ENCODE data around the gene MFSD8.
"Not testable (repeated sequence)": the region's sequence is repeated elsewhere in the genome, so short reads cannot be mapped to it uniquely, and the experiment has no call there.

The MFSD8 gene

DNA sequence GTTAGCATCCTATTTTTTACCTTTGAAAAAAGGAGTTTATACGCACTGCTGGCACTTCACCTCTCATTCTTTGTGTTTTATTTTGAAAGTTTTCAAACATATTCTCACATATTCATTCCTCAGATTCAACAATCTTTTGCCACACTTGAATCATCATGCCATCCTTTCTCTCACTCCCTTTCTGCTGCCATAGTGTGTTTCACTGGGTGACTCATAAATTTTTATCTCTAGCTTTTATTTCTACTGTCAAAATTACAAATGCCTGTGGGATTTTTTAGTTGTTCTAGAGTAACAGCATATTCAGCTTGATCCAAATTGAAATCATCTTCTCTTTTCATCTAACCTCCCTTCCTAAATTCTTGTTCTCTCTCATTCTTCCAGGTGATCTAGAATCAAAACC, 28.0 kb downstream of the MFSD8 start:
- TF ChIP-seq, protein P1, sequence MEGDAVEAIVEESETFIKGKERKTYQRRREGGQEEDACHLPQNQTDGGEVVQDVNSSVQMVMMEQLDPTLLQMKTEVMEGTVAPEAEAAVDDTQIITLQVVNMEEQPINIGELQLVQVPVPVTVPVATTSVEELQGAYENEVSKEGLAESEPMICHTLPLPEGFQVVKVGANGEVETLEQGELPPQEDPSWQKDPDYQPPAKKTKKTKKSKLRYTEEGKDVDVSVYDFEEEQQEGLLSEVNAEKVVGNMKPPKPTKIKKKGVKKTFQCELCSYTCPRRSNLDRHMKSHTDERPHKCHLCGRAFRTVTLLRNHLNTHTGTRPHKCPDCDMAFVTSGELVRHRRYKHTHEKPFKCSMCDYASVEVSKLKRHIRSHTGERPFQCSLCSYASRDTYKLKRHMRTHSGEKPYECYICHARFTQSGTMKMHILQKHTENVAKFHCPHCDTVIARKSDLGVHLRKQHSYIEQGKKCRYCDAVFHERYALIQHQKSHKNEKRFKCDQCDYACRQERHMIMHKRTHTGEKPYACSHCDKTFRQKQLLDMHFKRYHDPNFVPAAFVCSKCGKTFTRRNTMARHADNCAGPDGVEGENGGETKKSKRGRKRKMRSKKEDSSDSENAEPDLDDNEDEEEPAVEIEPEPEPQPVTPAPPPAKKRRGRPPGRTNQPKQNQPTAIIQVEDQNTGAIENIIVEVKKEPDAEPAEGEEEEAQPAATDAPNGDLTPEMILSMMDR (IDR thresholded peaks at IDR 0.05; ENCODE audit: poor library complexity, severe bottlenecking), result no peak
- H3K36me3 ChIP-seq (ENCODE audit: low read depth), result peaks cover 30% of the 10 kb centered on the region
- H3K4me1 ChIP-seq (ENCODE audit: insufficient read depth, poor library complexity, severe bottlenecking), result peaks cover 3% of the 10 kb centered on the region
- H3K4me3 ChIP-seq (ENCODE audit: severe bottlenecking), result no peak overlapping the region
- ATAC-seq (ENCODE audit: low read depth) (no peak), DNase-seq (ENCODE audit: low spot score) (no peak)
- H3K27ac ChIP-seq (ENCODE audit: poor library complexity, severe bottlenecking), result no peak overlapping the region
- no peaks in the 10 kb centered on the region for H3K9me3 ChIP-seq (ENCODE audit: severe bottlenecking)
- no peaks in the 10 kb centered on the region for H3K27me3 ChIP-seq (ENCODE audit: insufficient read depth, poor library complexity, severe bottlenecking)

DNA sequence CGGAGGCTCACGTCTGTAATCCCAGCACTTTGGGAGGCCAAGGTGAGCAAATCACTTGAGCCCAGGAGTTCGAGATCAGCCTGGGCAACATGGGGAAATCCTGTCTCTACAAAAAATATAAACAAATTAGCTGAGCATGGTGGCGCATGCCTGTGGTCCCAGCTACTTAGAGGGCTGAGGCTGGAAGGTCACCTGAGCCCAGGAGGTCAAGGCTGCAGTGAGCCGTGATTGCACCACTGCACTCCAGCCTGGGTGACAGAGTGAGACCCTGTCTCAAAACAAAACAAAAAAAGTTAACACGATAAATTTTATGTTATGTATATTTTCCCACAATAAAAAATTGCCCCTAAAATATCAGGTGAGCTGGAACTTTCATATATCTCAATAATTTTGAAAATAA, 33.1 kb downstream of the MFSD8 start:
- not testable (repeated sequence) for H3K4me1 ChIP-seq (ENCODE audit: insufficient read depth, poor library complexity, severe bottlenecking); DNase-seq (ENCODE audit: low spot score); H3K27me3 ChIP-seq (ENCODE audit: insufficient read depth, poor library complexity, severe bottlenecking); ATAC-seq (ENCODE audit: low read depth); H3K27ac ChIP-seq (ENCODE audit: poor library complexity, severe bottlenecking); H3K9me3 ChIP-seq (ENCODE audit: severe bottlenecking); H3K4me3 ChIP-seq (ENCODE audit: severe bottlenecking)
- H3K36me3 ChIP-seq (ENCODE audit: low read depth), result peaks cover 24% of the 10 kb centered on the region

DNA sequence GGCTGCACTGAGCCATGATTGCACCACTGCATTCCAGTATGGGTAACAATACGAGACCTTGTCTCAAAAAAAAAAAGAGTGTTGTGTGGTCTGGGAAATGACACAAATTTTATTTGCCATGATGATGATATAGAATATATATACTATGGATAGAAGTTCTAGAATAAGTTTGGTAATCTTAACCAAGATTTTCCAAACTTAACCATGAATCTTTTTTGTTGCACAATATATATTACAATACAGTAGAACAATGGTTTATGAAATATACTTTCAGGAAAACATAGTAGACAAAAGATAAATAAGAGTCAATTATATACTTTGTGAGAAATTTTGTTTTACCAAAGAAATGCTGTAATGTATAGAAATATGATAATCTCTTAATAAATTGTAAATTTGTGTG, 34.8 kb downstream of the MFSD8 start:
- no peak overlapping the region for H3K27ac ChIP-seq (ENCODE audit: poor library complexity, severe bottlenecking)
- H3K4me3 ChIP-seq (ENCODE audit: severe bottlenecking), result no peak overlapping the region
- H3K4me1 ChIP-seq (ENCODE audit: insufficient read depth, poor library complexity, severe bottlenecking), result no peaks in the 10 kb centered on the region
- no peaks in the 10 kb centered on the region for H3K27me3 ChIP-seq (ENCODE audit: insufficient read depth, poor library complexity, severe bottlenecking)
- ATAC-seq (ENCODE audit: low read depth) (no peak), DNase-seq (ENCODE audit: low spot score) (no peak)
- H3K36me3 ChIP-seq (ENCODE audit: low read depth), result peaks cover 24% of the 10 kb centered on the region
- H3K9me3 ChIP-seq (ENCODE audit: severe bottlenecking), result no peaks in the 10 kb centered on the region
- TF ChIP-seq, protein P1 (IDR thresholded peaks at IDR 0.05; ENCODE audit: poor library complexity, severe bottlenecking), result no peak

DNA sequence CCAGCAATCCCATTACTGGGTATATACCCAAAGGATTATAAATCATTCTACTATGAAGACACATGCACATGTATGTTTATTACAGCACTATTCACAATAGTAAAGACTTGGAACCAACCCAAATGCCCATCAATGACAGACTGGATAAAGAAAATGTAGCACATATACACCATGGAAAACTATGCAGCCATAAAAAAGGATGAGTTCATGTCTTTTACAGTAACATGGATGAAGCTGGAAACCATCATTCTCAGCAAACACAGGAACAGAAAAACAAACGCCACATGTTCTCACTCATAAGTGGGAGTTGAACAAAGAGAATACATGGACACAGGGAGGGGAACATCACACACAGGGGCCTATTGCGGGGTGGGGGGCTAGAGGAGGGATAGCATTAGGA, 39.3 kb downstream of the MFSD8 start:
- not testable (repeated sequence) for H3K9me3 ChIP-seq (ENCODE audit: severe bottlenecking); ATAC-seq (ENCODE audit: low read depth); H3K27me3 ChIP-seq (ENCODE audit: insufficient read depth, poor library complexity, severe bottlenecking); H3K4me1 ChIP-seq (ENCODE audit: insufficient read depth, poor library complexity, severe bottlenecking); H3K4me3 ChIP-seq (ENCODE audit: severe bottlenecking); H3K27ac ChIP-seq (ENCODE audit: poor library complexity, severe bottlenecking); DNase-seq (ENCODE audit: low spot score)
- peaks cover 19% of the 10 kb centered on the region for H3K36me3 ChIP-seq (ENCODE audit: low read depth)

DNA sequence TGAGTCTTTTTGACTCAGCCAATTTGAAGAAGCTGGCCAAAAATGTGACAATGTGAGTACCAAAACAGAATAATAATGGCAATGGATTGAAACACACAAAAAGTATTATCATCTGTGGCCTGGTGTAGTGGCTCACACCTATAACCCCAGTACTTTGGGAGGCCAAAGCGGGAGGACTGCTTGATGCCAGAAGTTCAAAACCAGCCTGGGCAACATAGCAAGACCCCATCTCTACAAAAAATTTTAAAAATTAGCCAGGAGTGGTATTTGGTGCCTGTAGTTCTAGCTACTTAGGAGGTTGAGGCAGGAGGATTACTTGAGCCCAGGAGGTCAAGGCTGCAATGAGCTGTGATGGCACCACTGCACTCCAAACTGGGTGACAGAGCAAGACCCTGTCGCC, 42.7 kb downstream of the MFSD8 start:
- Histone ChIP-seq H3K4me3 (ENCODE audit: severe bottlenecking) (no peak overlapping the region), H3K27me3 (ENCODE audit: insufficient read depth, poor library complexity, severe bottlenecking) (no peaks in the 10 kb centered on the region), H3K36me3 (ENCODE audit: low read depth) (peaks cover 35% of the 10 kb centered on the region), H3K4me1 (ENCODE audit: insufficient read depth, poor library complexity, severe bottlenecking) (no peaks in the 10 kb centered on the region), H3K9me3 (ENCODE audit: severe bottlenecking) (no peaks in the 10 kb centered on the region), H3K27ac (ENCODE audit: poor library complexity, severe bottlenecking) (no peak overlapping the region)
- DNase-seq (ENCODE audit: low spot score), result no peak
- no peak for ATAC-seq (ENCODE audit: low read depth)
- TF ChIP-seq, protein P1 (IDR thresholded peaks at IDR 0.05; ENCODE audit: poor library complexity, severe bottlenecking), result no peak

DNA sequence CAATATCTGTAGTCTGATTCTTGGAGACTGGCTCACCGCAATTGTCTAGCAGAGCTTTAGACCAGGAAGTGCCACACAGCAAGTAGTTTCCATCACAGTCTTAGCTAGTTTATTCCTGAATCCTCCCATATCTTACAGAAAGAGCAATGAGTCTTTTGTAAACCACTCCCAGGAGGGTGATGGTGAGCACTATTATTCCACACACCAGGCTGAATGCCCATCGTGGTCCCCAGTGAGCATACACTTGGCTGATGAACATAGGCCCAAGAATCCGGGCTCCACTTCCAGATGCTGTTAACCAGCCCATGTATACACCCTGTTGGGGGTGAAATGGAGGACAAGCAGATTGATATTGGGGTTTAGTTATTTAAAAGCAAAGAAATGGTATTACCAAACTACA, 44.5 kb downstream of the MFSD8 start:
- no peaks in the 10 kb centered on the region for H3K9me3 ChIP-seq (ENCODE audit: severe bottlenecking)
- H3K27ac ChIP-seq (ENCODE audit: poor library complexity, severe bottlenecking), result no peak overlapping the region
- no peak for DNase-seq (ENCODE audit: low spot score)
- ATAC-seq (ENCODE audit: low read depth), result no peak
- TF ChIP-seq, protein P1 (IDR thresholded peaks at IDR 0.05; ENCODE audit: poor library complexity, severe bottlenecking), result no peak
- H3K27me3 ChIP-seq (ENCODE audit: insufficient read depth, poor library complexity, severe bottlenecking), result no peaks in the 10 kb centered on the region
- H3K4me1 ChIP-seq (ENCODE audit: insufficient read depth, poor library complexity, severe bottlenecking), result no peaks in the 10 kb centered on the region
- H3K36me3 ChIP-seq (ENCODE audit: low read depth), result peaks cover 34% of the 10 kb centered on the region
- H3K4me3 ChIP-seq (ENCODE audit: severe bottlenecking), result no peak overlapping the region
